Measurements from ENCODE around the gene HTATIP2. TPM values are rescaled to one million over a fixed set of nuclear protein-coding genes. Genes with fewer than 3 reads are reported as not detected.

Gene HTATIP2
- total RNA-seq, 1 donor from 2014 or later, result 84.5 TPM

DNA sequence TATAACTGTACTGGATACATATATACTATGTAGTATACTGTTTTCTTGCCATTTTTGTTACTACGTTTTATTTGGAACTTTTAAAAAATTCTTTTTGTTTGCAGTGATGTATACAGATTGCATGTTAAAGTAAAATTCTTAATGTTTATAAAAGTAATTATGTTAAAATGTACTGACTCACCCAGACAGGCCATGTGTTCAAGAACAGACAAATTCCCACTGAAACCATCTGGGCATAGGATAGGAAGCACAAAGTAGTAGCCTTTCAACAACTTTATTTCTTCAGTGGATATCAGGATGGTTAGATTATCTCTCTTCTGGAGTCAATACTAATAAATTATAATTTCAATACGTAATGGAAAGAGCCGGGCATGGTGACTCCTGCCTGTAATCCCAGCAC lies 43.8 kb downstream of the HTATIP2 start:
- no peak for DNase-seq (ENCODE audit: low read depth)
- Histone ChIP-seq H3K4me3 (ENCODE audit: low read depth, low read length) (no peak overlapping the region), H3K27me3 (ENCODE audit: control insufficient read depth, insufficient read depth, low read length) (no peaks in the 10 kb centered on the region), H3K36me3 (ENCODE audit: control insufficient read depth, insufficient read depth, low read length) (no peaks in the 10 kb centered on the region)
- FAIRE-seq, result no peak
- TF ChIP-seq, protein P1, sequence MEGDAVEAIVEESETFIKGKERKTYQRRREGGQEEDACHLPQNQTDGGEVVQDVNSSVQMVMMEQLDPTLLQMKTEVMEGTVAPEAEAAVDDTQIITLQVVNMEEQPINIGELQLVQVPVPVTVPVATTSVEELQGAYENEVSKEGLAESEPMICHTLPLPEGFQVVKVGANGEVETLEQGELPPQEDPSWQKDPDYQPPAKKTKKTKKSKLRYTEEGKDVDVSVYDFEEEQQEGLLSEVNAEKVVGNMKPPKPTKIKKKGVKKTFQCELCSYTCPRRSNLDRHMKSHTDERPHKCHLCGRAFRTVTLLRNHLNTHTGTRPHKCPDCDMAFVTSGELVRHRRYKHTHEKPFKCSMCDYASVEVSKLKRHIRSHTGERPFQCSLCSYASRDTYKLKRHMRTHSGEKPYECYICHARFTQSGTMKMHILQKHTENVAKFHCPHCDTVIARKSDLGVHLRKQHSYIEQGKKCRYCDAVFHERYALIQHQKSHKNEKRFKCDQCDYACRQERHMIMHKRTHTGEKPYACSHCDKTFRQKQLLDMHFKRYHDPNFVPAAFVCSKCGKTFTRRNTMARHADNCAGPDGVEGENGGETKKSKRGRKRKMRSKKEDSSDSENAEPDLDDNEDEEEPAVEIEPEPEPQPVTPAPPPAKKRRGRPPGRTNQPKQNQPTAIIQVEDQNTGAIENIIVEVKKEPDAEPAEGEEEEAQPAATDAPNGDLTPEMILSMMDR (IDR thresholded peaks at IDR 0.05; ENCODE audit: insufficient read depth, low read length, severe bottlenecking), result no peak

GRCh38 chr11:20415432-20415831 lies 51.9 kb downstream of the HTATIP2 start:
- TF ChIP-seq, protein P1 (IDR thresholded peaks at IDR 0.05; ENCODE audit: insufficient read depth, low read length, severe bottlenecking), result no peak
- DNase-seq (ENCODE audit: low read depth) (no peak), FAIRE-seq (no peak)
- H3K4me3 ChIP-seq (ENCODE audit: low read depth, low read length), result no peak overlapping the region
- H3K36me3 ChIP-seq (ENCODE audit: control insufficient read depth, insufficient read depth, low read length), result peaks cover 2% of the 10 kb centered on the region
- no peaks in the 10 kb centered on the region for H3K27me3 ChIP-seq (ENCODE audit: control insufficient read depth, insufficient read depth, low read length)

- DNase-seq (ENCODE audit: low read depth) (no peak), FAIRE-seq (no peak)
- TF ChIP-seq, protein P1 (IDR thresholded peaks at IDR 0.05; ENCODE audit: insufficient read depth, low read length, severe bottlenecking), result no peak
- no peak overlapping the region for H3K4me3 ChIP-seq (ENCODE audit: low read depth, low read length)
- peaks cover 4% of the 10 kb centered on the region for H3K36me3 ChIP-seq (ENCODE audit: control insufficient read depth, insufficient read depth, low read length)
- no peaks in the 10 kb centered on the region for H3K27me3 ChIP-seq (ENCODE audit: control insufficient read depth, insufficient read depth, low read length)
Measured at GRCh38 chr11:20417771-20418170, 54.3 kb downstream of the HTATIP2 start.

DNA sequence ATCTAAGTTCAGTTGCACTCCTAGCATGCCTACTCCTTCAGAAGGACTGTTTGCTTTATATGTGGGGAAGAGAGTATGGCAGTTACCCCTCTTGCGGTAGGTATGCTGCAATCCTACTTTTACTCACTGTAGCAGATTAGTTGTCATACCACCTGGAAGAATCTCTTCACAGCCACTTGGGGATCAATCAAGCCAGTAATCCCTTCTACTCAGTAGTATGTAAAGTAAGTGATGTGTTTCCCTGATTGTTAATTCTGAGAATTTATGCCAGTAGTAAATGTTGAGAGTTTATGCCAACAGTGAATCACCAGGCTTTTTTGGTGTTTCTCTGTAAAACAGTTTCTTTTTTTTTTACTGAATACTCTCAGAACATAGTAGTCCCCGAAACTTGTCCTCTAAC lies 58.4 kb downstream of the HTATIP2 start:
- DNase-seq (ENCODE audit: low read depth) (no peak), FAIRE-seq (no peak)
- TF ChIP-seq, protein P1 (IDR thresholded peaks at IDR 0.05; ENCODE audit: insufficient read depth, low read length, severe bottlenecking), result no peak
- Histone ChIP-seq H3K4me3 (ENCODE audit: low read depth, low read length) (no peak overlapping the region), H3K36me3 (ENCODE audit: control insufficient read depth, insufficient read depth, low read length) (peaks cover 4% of the 10 kb centered on the region), H3K27me3 (ENCODE audit: control insufficient read depth, insufficient read depth, low read length) (no peaks in the 10 kb centered on the region)

DNA sequence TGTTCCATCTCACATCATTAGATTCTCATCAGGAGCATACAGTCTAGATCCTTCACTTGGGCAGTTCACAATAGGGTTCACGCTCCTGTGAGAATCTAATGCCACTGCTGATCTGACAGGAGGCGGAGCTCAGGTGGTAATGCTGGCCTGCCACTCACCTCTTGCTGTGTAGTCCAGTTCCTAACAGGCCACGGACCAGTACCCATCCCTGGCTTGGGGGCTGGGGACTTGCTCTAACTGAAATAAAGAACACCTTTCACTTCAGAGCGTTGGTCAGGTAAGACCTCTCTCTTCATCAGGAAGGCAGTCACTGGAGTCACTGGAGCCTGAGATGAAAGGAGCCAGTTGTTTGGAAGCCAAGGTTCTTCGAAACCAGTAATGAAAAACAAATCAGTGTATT lies 65.7 kb downstream of the HTATIP2 start:
- FAIRE-seq (peak; percentile 68), DNase-seq (ENCODE audit: low read depth) (no peak)
- no peaks in the 10 kb centered on the region for H3K27me3 ChIP-seq (ENCODE audit: control insufficient read depth, insufficient read depth, low read length)
- TF ChIP-seq, protein P1 (IDR thresholded peaks at IDR 0.05; ENCODE audit: insufficient read depth, low read length, severe bottlenecking), result no peak
- no peaks in the 10 kb centered on the region for H3K36me3 ChIP-seq (ENCODE audit: control insufficient read depth, insufficient read depth, low read length)
- no peak overlapping the region for H3K4me3 ChIP-seq (ENCODE audit: low read depth, low read length)

Other genes starting within 250 kb of the HTATIP2 start
- not detected in 2 replicates for gene DBX1, start 203.2 kb upstream of the HTATIP2 start, total RNA-seq
- 26.9 and 31.6 TPM in 2 replicates for gene PRMT3, start 24.0 kb downstream of the HTATIP2 start, total RNA-seq
- not detected in 2 replicates for gene SLC6A5, start 235.9 kb downstream of the HTATIP2 start, total RNA-seq

Data from bronchial epithelial cell (primary cell).